OCI-LY3 (cell line): ENCODE results near the gene ABHD16A.

Experiments
- H2AFZ ChIP-seq: fragments of 200-600, 300-600 bp; shearing (Covaris generic); 2 replicates; pipeline ENCODE4 v1.6.0; 2014; ENCODE audit warnings: antibody characterized with exemption, low read depth, low read length
- H3K27ac ChIP-seq: fragments of 200-600, 300-600 bp; sonication (generic); 2 replicates; pipeline ENCODE4 v1.5.1; 2014; ENCODE audit warnings: mild to moderate bottlenecking, low read length, moderate library complexity, mixed read lengths
- H3K27me3 ChIP-seq: fragments of 200-600, 300-600 bp; sonication (generic); 2 replicates; pipeline ENCODE4 v1.6.1; 2014; ENCODE audit warnings: low read depth, low read length, mixed read lengths
- H3K36me3 ChIP-seq: fragments of 200-600, 300-600 bp; sonication (generic); replicated peaks from 2 replicates; pipeline ENCODE3; 2014; ENCODE audit warnings: low read depth, low read length, mixed read lengths
- H3K4me1 ChIP-seq: fragments of 300-600, 200-600 bp; sonication (generic); 2 replicates; pipeline ENCODE4 v1.6.1; 2014; ENCODE audit warnings: low read length, mixed read lengths
- H3K4me2 ChIP-seq: fragments of 200-600, 300-600 bp; sonication (generic); 2 replicates; pipeline ENCODE4 v1.6.1; 2014; ENCODE audit warnings: low read length, mixed read lengths
- H3K4me3 ChIP-seq: fragments of 300-600, 200-600 bp; sonication (generic); 2 replicates; pipeline ENCODE4 v1.5.1; 2014; ENCODE audit warnings: antibody characterized with exemption, mild to moderate bottlenecking, low read length, moderate library complexity
- H3K79me2 ChIP-seq: fragments of 300-600, 200-600 bp; shearing (Covaris generic); 2 replicates; pipeline ENCODE4 v1.6.1; 2014; ENCODE audit warnings: mild to moderate bottlenecking, low read length, mixed read lengths
- H3K9ac ChIP-seq: fragments of 300-600, 200-600 bp; shearing (Covaris generic); 2 replicates; pipeline ENCODE4 v1.6.0; 2014; ENCODE audit warnings: mild to moderate bottlenecking, low read length, moderate library complexity
- H3K9me3 ChIP-seq: fragments of 200-600, 300-600 bp; shearing (Covaris generic); 2 replicates; pipeline ENCODE4 v1.6.1; 2014; ENCODE audit warnings: low read length, mixed read lengths; ENCODE audit not compliant: insufficient read depth
- H4K20me1 ChIP-seq: fragments of 200-600, 300-600 bp; sonication (generic); 2 replicates; pipeline ENCODE4 v1.6.1; 2016; ENCODE audit warnings: low read length, mixed read lengths; ENCODE audit not compliant: insufficient read depth
- CTCF ChIP-seq: fragments of 200-600, 300-600 bp; sonication (generic); IDR thresholded peaks from 2 replicates; pipeline ENCODE4 v1.5.1; 2014; ENCODE audit warnings: antibody characterized with exemption, low read length, low read depth
- EZH2phosphoT487 ChIP-seq: fragments of 200-600 bp; shearing (Covaris generic); IDR thresholded peaks from 2 replicates; pipeline ENCODE4 v1.6.1; 2018; ENCODE audit warnings: antibody characterized with exemption, mixed run types, low read depth

ABHD16A gene

DNA sequence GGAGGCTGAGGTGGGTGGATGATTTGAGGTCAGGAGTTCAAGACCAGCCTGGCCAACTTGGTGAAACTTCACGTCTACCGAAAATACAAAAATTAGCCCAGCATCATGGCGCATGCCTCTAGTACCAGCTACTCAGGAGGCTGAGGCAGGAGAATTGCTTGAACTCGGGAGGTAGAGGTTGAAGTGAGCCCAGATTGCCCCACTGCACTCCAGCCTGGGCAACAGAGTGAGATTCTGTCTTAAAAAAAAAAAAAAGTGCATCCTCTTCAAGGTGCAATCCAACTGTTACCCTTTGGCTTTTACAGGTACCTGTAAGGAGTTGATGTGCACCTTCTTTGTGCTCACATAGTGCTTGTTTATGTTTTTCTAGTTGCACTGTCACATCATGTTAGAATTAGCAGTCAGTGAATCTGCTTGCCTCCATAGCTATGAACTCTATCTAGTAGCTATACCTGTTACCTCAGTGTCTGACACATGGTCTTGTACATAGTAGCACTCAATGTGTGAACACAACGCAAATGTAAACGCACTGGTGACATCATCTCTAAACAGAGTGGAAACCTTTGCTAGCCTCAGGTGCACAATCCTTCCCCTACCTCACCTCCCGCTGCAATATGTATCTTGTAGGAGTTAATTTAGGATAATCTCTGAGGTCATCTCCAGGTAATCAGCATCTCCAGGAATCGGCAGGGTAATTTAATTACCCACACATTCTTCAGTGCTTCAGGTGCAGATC, 46.3 kb upstream of the ABHD16A start:
- Histone ChIP-seq H3K79me2 (no peaks in the 10 kb centered on the region), H3K36me3 (peaks cover 9% of the 10 kb centered on the region), H3K9ac (no peak overlapping the region), H3K27me3 (no peaks in the 10 kb centered on the region), H3K9me3 (no peaks in the 10 kb centered on the region), H3K4me3 (no peak overlapping the region), H2AFZ (no peak overlapping the region), H3K4me1 (no peaks in the 10 kb centered on the region), H3K27ac (no peak overlapping the region), H3K4me2 (no peak overlapping the region), H4K20me1 (no peaks in the 10 kb centered on the region)
- TF ChIP-seq EZH2phosphoT487 (no peak), CTCF (no peak)

DNA sequence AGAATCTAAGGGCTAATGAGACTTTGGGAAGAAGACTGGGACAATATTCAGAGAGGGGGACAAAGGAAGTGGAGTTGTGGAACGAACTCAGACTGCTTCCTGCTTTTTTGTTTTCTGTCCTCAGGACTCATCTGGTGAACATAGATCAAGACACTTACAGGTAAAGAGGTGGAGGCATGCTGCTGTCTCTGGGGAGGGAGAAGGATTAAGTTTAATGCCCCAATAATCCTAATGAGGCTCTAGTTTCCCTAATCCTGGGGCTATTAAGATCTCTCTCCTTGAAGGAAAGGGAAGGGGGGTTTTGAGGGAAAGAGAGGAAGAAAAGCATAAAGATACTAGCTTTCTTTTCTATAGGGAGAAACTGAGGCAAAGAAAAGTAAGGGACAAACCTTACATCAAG, 41.3 kb upstream of the ABHD16A start:
- Histone ChIP-seq H3K79me2 (peaks cover 15% of the 10 kb centered on the region), H3K27ac (no peak overlapping the region), H3K27me3 (no peaks in the 10 kb centered on the region), H2AFZ (no peak overlapping the region), H3K9me3 (no peaks in the 10 kb centered on the region), H3K36me3 (peaks cover 30% of the 10 kb centered on the region), H3K9ac (no peak overlapping the region), H3K4me2 (no peak overlapping the region), H4K20me1 (no peaks in the 10 kb centered on the region), H3K4me3 (no peak overlapping the region), H3K4me1 (peaks cover 4% of the 10 kb centered on the region; the same call in 1 of the 2 replicates)
- TF ChIP-seq CTCF: no peak
- no peak for TF ChIP-seq EZH2phosphoT487

DNA sequence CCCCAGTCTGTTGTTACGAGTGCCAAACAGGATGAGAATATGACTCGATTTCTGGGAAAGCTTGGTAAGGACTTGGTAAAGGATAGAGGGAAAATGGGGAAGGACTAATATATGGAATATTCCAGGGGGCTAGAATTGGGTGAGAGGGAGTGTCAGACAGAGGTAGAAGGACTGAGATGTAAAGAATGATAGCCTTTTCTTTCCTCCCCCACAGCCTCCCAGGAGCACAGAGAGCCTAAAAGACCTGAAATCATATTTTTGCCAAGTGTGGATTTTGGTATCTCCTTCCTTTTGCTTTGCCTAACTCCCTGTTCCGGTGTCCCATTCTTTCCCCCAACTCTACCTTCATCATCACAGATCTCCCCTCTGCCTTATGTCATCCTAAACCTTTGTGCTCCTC, 39.8 kb upstream of the ABHD16A start:
- Histone ChIP-seq H3K36me3 (peaks cover 30% of the 10 kb centered on the region), H3K9ac (no peak overlapping the region), H3K4me1 (peaks cover 17% of the 10 kb centered on the region), H3K9me3 (no peaks in the 10 kb centered on the region), H4K20me1 (no peaks in the 10 kb centered on the region), H3K79me2 (peaks cover 15% of the 10 kb centered on the region), H3K27ac (no peak overlapping the region), H3K4me3 (no peak overlapping the region), H2AFZ (no peak overlapping the region), H3K27me3 (no peaks in the 10 kb centered on the region), H3K4me2 (no peak overlapping the region)
- no peak for TF ChIP-seq EZH2phosphoT487
- TF ChIP-seq CTCF: no peak

DNA sequence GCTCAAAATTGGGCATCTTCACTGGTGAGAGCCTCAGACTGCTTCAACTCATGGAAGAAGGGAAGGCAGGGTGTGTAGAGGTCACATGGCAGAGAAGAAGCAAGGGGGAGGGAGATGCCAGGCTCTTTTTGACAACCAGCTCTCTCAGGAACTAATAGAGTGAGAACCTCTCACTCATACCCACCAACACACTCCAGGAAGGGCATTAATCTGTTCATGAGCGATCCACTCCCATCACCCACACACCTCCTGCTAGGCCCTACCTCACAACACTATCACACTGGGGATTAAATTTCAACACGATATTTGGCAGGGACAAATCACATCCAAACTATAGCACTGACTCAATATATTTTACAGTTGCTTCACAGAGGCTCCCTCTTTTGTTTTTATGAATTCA, 38.7 kb upstream of the ABHD16A start:
- Histone ChIP-seq H4K20me1 (no peaks in the 10 kb centered on the region), H3K36me3 (peaks cover 26% of the 10 kb centered on the region), H3K9ac (no peak overlapping the region), H3K9me3 (no peaks in the 10 kb centered on the region), H3K27ac (no peak overlapping the region), H3K27me3 (no peaks in the 10 kb centered on the region), H3K79me2 (peaks cover 17% of the 10 kb centered on the region), H2AFZ (no peak overlapping the region), H3K4me2 (no peak overlapping the region), H3K4me3 (no peak overlapping the region), H3K4me1 (peaks cover 28% of the 10 kb centered on the region)
- no peak for TF ChIP-seq CTCF
- TF ChIP-seq EZH2phosphoT487: no peak
